Erythroblast (primary cell): Measurements from ENCODE around the gene PTGR3.

Experiments used
- DNase-seq, 2 experiments: peaks; one replicate each; lab custom pipeline; 2025; lab: John Stamatoyannopoulos, UW
- GATA1 ChIP-seq: IDR thresholded peaks from 2 replicates; pipeline ENCODE4 v1.6.1; 2011; ENCODE audit warnings: low read depth, mild to moderate bottlenecking, control low read depth, low read length, moderate library complexity
- POLR2A ChIP-seq: IDR thresholded peaks from 2 replicates; pipeline ENCODE4 v1.6.1; 2011; ENCODE audit warnings: mild to moderate bottlenecking, low read length

PTGR3 gene

GRCh38 chr18:75207310-75208154, 1.4 kb downstream of the PTGR3 start:
- DNase-seq, result no peak

GRCh38 chr18:75206452-75207309, 2.3 kb downstream of the PTGR3 start:
- DNase-seq, result no peak

More at GRCh38 chr18:75207310-75208154, 1.4 kb downstream of the PTGR3 start:
- TF ChIP-seq GATA1, result no peak
- no peak for TF ChIP-seq POLR2A

GRCh38 chr18:75205514-75206132, 3.3 kb downstream of the PTGR3 start:
- no peak for TF ChIP-seq POLR2A
- TF ChIP-seq GATA1, result no peak
- DNase-seq, result peak in 1 of 2 experiments; percentile 32

More at GRCh38 chr18:75206452-75207309, 2.3 kb downstream of the PTGR3 start:
- TF ChIP-seq GATA1, result no peak
- no peak for TF ChIP-seq POLR2A

- TF ChIP-seq GATA1 (no peak), POLR2A (no peak)
- peak; percentile 48 to 53 for DNase-seq
Observed at GRCh38 chr18:75204732-75205513, 4.0 kb downstream of the PTGR3 start.

- TF ChIP-seq POLR2A (no peak), GATA1 (no peak)
- no peak for DNase-seq
Observed at GRCh38 chr18:75204269-75204731, 4.6 kb downstream of the PTGR3 start.

GRCh38 chr18:75203416-75204268, 5.3 kb downstream of the PTGR3 start:
- DNase-seq, result no peak
- no peak for TF ChIP-seq POLR2A

GRCh38 chr18:75202696-75203365, 6.1 kb downstream of the PTGR3 start:
- no peak for TF ChIP-seq POLR2A
- TF ChIP-seq GATA1, result no peak
- no peak for DNase-seq

GRCh38 chr18:75201282-75202270, 7.4 kb downstream of the PTGR3 start:
- no peak for DNase-seq
- TF ChIP-seq GATA1 (no peak), POLR2A (no peak)

GRCh38 chr18:75200605-75201280, 8.2 kb downstream of the PTGR3 start:
- no peak for TF ChIP-seq POLR2A
- TF ChIP-seq GATA1, result no peak
- DNase-seq, result no peak

- no peak for DNase-seq
- TF ChIP-seq POLR2A (no peak), GATA1 (no peak)
Observed at GRCh38 chr18:75200071-75200470, 8.9 kb downstream of the PTGR3 start.
